ENCODE data around the gene ST14.

GRCh38 chr11:130175898-130176297 lies 16.3 kb downstream of the ST14 start:
- no peak for TF ChIP-seq ATF2 (tag by site-specific recombination; IDR thresholded peaks at IDR 0.05; ENCODE audit: low read depth)
- TF ChIP-seq BCL11B (tag by site-specific recombination; IDR thresholded peaks at IDR 0.05; ENCODE audit: low read depth): no peak
- TF ChIP-seq ZBTB20 (tag by site-specific recombination; IDR thresholded peaks at IDR 0.05): no peak
- TF ChIP-seq CTCF (tag by site-specific recombination; IDR thresholded peaks at IDR 0.05): no peak
- TF ChIP-seq BCL11A (tag by site-specific recombination; IDR thresholded peaks at IDR 0.05; ENCODE audit: low read depth): no peak
- no peak for TF ChIP-seq PBX3 (CRISPR knock-in tag; IDR thresholded peaks at IDR 0.05)
- TF ChIP-seq ZNF184 (tag by site-specific recombination; IDR thresholded peaks at IDR 0.05): no peak
- TF ChIP-seq ZFP37 (tag by site-specific recombination; IDR thresholded peaks at IDR 0.05): no peak
- TF ChIP-seq ZBTB11 (tag by site-specific recombination; conservative IDR thresholded peaks at IDR 0.05; ENCODE audit: low read depth): no peak
